ENCODE measurements around the gene TIPIN. TPM values are rescaled to one million over a fixed set of nuclear protein-coding genes. Genes with fewer than 3 reads are reported as not detected.
"Not testable (repeated sequence)": the region's sequence is repeated elsewhere in the genome, so short reads cannot be mapped to it uniquely, and the experiment has no call there.

TIPIN gene
- total RNA-seq, 1 donor from 2014 or later, result 49.2 TPM

- intact Hi-C loops (cut with micrococcal nuclease); H3K4me3 Mint-ChIP-seq; H3K9me3 Mint-ChIP-seq; H3K27me3 Mint-ChIP-seq (ENCODE audit: insufficient read depth); H3K27ac Mint-ChIP-seq; DNase-seq (ENCODE audit: low spot score): not testable (repeated sequence)
- H3K4me1 Mint-ChIP-seq (ENCODE audit: low read depth), result peaks cover 67% of the 10 kb centered on the region
- peaks cover 36% of the 10 kb centered on the region for H3K36me3 Mint-ChIP-seq (ENCODE audit: low read depth)
Measured at GRCh38 chr15:66393037-66393436, 36.6 kb upstream of the TIPIN start.

DNA sequence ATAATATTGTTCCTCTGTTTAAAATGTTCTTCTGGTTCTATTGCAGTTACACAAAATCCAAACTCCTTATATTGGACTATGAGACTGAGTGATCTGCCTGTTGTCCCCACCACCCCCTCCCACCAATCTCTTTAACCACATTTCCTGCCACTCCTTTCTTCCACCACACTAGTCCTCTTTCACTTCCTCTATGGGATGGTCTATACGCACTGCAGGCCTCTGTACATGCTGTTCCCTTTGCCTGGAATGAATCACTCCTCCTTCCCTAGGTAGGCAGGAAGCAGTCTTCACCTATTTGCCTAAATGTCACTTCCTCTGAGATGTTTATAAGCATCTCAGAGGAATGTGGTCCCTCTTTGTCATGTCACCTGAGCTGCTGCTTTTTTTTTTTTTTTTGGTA, 34.2 kb upstream of the TIPIN start:
- Mint-ChIP-seq H3K4me1 (ENCODE audit: low read depth) (peaks cover 78% of the 10 kb centered on the region), H3K4me3 (peak overlapping the region; percentile 97), H3K27ac (peak overlapping the region; percentile 57), H3K36me3 (ENCODE audit: low read depth) (peaks cover 23% of the 10 kb centered on the region), H3K27me3 (ENCODE audit: insufficient read depth) (no peaks in the 10 kb centered on the region), H3K9me3 (no peaks in the 10 kb centered on the region)
- peak; percentile 23 for DNase-seq (ENCODE audit: low spot score)
- intact Hi-C loops (cut with micrococcal nuclease), result loop anchor here (1.0 kb wide), 1 partner anchor 107 kb away; the partner anchor contains the start of gene SNAPC5

- Mint-ChIP-seq H3K27me3 (ENCODE audit: insufficient read depth) (no peaks in the 10 kb centered on the region), H3K36me3 (ENCODE audit: low read depth) (peaks cover 22% of the 10 kb centered on the region), H3K9me3 (no peaks in the 10 kb centered on the region), H3K27ac (peak overlapping the region; percentile 57), H3K4me3 (peak overlapping the region; percentile 97), H3K4me1 (ENCODE audit: low read depth) (peaks cover 74% of the 10 kb centered on the region)
- intact Hi-C loops (cut with micrococcal nuclease), result loop anchor here (1.0 to 5.0 kb wide), 3 partner anchors 98 to 598 kb away; partner anchors contain the start of genes DENND4A, DIS3L and SNAPC5
- DNase-seq (ENCODE audit: low spot score), result no peak
Measured at GRCh38 chr15:66389859-66390381, 33.4 kb upstream of the TIPIN start.

GRCh38 chr15:66389098-66389858, 32.8 kb upstream of the TIPIN start:
- no peak for DNase-seq (ENCODE audit: low spot score)
- intact Hi-C loops (cut with micrococcal nuclease), result loop anchor here (5.0 kb wide), 2 partner anchors 97 to 597 kb away; partner anchors contain the start of genes DENND4A and DIS3L
- H3K9me3 Mint-ChIP-seq, result no peaks in the 10 kb centered on the region
- H3K36me3 Mint-ChIP-seq (ENCODE audit: low read depth), result peaks cover 23% of the 10 kb centered on the region
- H3K4me3 Mint-ChIP-seq, result peak overlapping the region; percentile 97
- H3K27ac Mint-ChIP-seq, result peak overlapping the region; percentile 82
- peaks cover 71% of the 10 kb centered on the region for H3K4me1 Mint-ChIP-seq (ENCODE audit: low read depth)
- H3K27me3 Mint-ChIP-seq (ENCODE audit: insufficient read depth), result no peaks in the 10 kb centered on the region

- intact Hi-C loops (cut with micrococcal nuclease), result loop anchor here (5.0 kb wide), 2 partner anchors 96 to 596 kb away; partner anchors contain the start of genes DENND4A and DIS3L
Measured at GRCh38 chr15:66388576-66388975, 32.1 kb upstream of the TIPIN start.

GRCh38 chr15:66388043-66388363, 31.5 kb upstream of the TIPIN start:
- Mint-ChIP-seq H3K27me3 (ENCODE audit: insufficient read depth) (no peaks in the 10 kb centered on the region), H3K9me3 (no peaks in the 10 kb centered on the region), H3K4me1 (ENCODE audit: low read depth) (peaks cover 60% of the 10 kb centered on the region), H3K4me3 (peak overlapping the region; percentile 97), H3K27ac (peak overlapping the region; percentile 89), H3K36me3 (ENCODE audit: low read depth) (peaks cover 14% of the 10 kb centered on the region)
- no peak for DNase-seq (ENCODE audit: low spot score)
- intact Hi-C loops (cut with micrococcal nuclease), result loop anchor here (5.0 kb wide), 2 partner anchors 96 to 596 kb away; partner anchors contain the start of genes DENND4A and DIS3L

More at GRCh38 chr15:66388576-66388975, 32.1 kb upstream of the TIPIN start:
- no peak for DNase-seq (ENCODE audit: low spot score)
- H3K27me3 Mint-ChIP-seq (ENCODE audit: insufficient read depth), result no peaks in the 10 kb centered on the region
- no peaks in the 10 kb centered on the region for H3K9me3 Mint-ChIP-seq
- peak overlapping the region; percentile 97 for H3K4me3 Mint-ChIP-seq
- peaks cover 17% of the 10 kb centered on the region for H3K36me3 Mint-ChIP-seq (ENCODE audit: low read depth)
- peak overlapping the region; percentile 73 for H3K27ac Mint-ChIP-seq
- H3K4me1 Mint-ChIP-seq (ENCODE audit: low read depth), result peaks cover 64% of the 10 kb centered on the region

GRCh38 chr15:66387163-66388042, 30.9 kb upstream of the TIPIN start:
- H3K4me3 Mint-ChIP-seq, result peak overlapping the region; percentile 97
- H3K9me3 Mint-ChIP-seq, result no peaks in the 10 kb centered on the region
- H3K36me3 Mint-ChIP-seq (ENCODE audit: low read depth), result peaks cover 14% of the 10 kb centered on the region
- H3K27me3 Mint-ChIP-seq (ENCODE audit: insufficient read depth), result no peaks in the 10 kb centered on the region
- peak overlapping the region; percentile 89 for H3K27ac Mint-ChIP-seq
- intact Hi-C loops (cut with micrococcal nuclease), result loop anchor here (2.0 to 5.0 kb wide), 4 partner anchors 15 to 1339 kb away; partner anchors contain the start of genes DENND4A and DIS3L
- H3K4me1 Mint-ChIP-seq (ENCODE audit: low read depth), result peaks cover 60% of the 10 kb centered on the region
- DNase-seq (ENCODE audit: low spot score), result peak; percentile 48

- intact Hi-C loops (cut with micrococcal nuclease), result loop anchor here (1.0 to 5.0 kb wide), 9 partner anchors 16 to 1338 kb away; partner anchors contain the start of genes DENND4A, DIS3L, SNAPC5 and TIPIN
- no peaks in the 10 kb centered on the region for H3K9me3 Mint-ChIP-seq
- peaks cover 14% of the 10 kb centered on the region for H3K36me3 Mint-ChIP-seq (ENCODE audit: low read depth)
- peak within 1 kb of the TSS; percentile 99 for H3K4me3 Mint-ChIP-seq
- peak; percentile 98 for DNase-seq (ENCODE audit: low spot score)
- H3K27me3 Mint-ChIP-seq (ENCODE audit: insufficient read depth), result no peaks in the 10 kb centered on the region
- peaks cover 52% of the 10 kb centered on the region for H3K4me1 Mint-ChIP-seq (ENCODE audit: low read depth)
- peak within 1 kb of the TSS; percentile 99 for H3K27ac Mint-ChIP-seq
Measured at GRCh38 chr15:66386204-66387123, 30.0 kb upstream of the TIPIN start, which contains the start of gene MAP2K1. TSS of gene MAP2K1 (plus strand) at chr15:66386912. CDS start at chr15:66387348, 436 bp downstream.

DNA sequence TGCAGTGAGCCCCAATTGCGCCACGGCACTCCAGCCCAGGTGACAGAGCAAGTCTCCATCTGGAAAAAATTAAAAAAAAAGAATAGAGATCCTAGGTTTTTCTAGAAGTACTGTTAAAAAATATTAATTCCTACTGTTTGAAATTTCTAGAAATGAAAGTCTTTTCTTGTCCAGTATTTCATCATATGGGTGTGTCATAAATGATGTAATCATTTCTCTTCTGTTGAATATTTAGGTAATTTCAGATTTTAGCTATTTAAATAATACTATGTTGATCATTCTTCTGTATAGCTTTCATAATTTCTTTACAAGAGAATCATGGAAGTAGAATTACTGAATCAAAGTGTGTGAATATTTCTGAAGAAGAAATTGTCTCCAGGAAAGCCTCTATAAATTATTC, 24.9 kb upstream of the TIPIN start:
- DNase-seq (ENCODE audit: low spot score); H3K36me3 Mint-ChIP-seq (ENCODE audit: low read depth); H3K27ac Mint-ChIP-seq; H3K9me3 Mint-ChIP-seq; H3K27me3 Mint-ChIP-seq (ENCODE audit: insufficient read depth); intact Hi-C loops (cut with micrococcal nuclease); H3K4me3 Mint-ChIP-seq: not testable (repeated sequence)
- peaks cover 14% of the 10 kb centered on the region for H3K4me1 Mint-ChIP-seq (ENCODE audit: low read depth)

DNA sequence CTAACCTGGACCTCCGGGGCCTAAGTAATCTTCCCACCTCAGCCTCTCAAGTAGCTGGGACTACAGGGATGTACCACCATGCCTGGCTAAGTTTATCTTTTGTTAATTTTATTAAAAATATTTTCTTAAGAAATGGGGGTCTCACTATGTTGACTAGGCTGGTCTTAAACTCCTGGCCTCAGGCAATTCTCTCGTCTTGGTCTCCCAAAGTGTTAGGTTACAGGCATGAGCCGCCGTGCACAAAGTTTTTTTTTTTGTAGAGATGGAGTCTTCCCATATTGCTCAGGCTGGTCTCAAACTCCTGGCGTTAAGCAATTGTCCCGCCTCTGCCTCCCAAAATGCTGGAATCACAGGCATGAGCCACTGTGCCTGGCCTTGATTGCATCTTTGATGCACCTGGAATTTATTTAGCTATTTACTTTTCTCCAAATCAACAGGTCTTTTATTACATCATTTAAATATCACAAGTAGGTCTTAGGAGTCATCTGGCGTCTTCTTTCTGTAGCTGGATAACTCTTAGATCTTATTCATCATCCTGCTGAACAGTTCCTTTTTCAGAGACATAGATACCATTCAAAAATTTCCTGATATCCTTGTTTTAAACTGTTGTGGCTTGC, 22.4 kb upstream of the TIPIN start:
- Mint-ChIP-seq H3K27me3 (ENCODE audit: insufficient read depth) (no peaks in the 10 kb centered on the region), H3K36me3 (ENCODE audit: low read depth) (peaks cover 3% of the 10 kb centered on the region), H3K9me3 (peaks cover 6% of the 10 kb centered on the region), H3K27ac (no peak overlapping the region), H3K4me1 (ENCODE audit: low read depth) (no peaks in the 10 kb centered on the region), H3K4me3 (no peak overlapping the region)
- DNase-seq (ENCODE audit: low spot score), result no peak
- intact Hi-C loops (cut with micrococcal nuclease), result no loop called here

DNA sequence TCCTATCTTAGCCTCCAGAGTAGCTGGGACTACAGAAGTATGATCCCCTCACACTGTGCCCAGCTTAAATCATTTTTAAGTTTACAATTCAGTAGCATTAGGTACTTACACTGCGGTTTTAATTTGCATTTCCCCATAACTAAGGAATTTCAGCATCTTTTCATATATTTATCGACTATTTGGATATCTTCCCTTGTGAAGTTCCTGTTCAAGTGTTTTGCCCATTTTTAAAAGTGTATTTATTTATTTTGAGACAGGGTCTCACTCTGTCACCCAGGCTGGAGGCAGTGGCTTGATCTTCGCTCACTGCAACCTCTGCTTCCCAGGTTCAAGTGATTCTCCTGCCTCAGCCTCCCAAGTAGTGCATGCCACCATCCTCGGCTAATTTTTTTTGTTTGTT, 17.7 kb upstream of the TIPIN start:
- H3K4me3 Mint-ChIP-seq, result no peak overlapping the region

More for the DNA sequence above, 17.7 kb upstream of the TIPIN start:
- no peak for DNase-seq (ENCODE audit: low spot score)
- Mint-ChIP-seq H3K9me3 (peaks cover 6% of the 10 kb centered on the region), H3K4me1 (ENCODE audit: low read depth) (peaks cover 24% of the 10 kb centered on the region), H3K27ac (no peak overlapping the region), H3K27me3 (ENCODE audit: insufficient read depth) (no peaks in the 10 kb centered on the region), H3K36me3 (ENCODE audit: low read depth) (peaks cover 3% of the 10 kb centered on the region)
- intact Hi-C loops (cut with micrococcal nuclease), result no loop called here

All from activated T-helper 1 cell treated with anti-CD3 and anti-CD28 coated beads, Interleukin-12 subunit alpha, Interleukin-12 subunit beta, Interleukin-2, Interleukin-4 antibody, amounts not matched to agents 30 ng/mL and 10 ng/mL and 1 ng/mL, durations not matched to agents 14 hours and 24 hours and 36 hours (primary cell).